Sciatic nerve (tissue), 2 donors: ENCODE measurements around the gene TRIM42. TPM values are rescaled to one million over a fixed set of nuclear protein-coding genes. Genes with fewer than 3 reads are reported as not detected.

ENCODE experiments used
- ATAC-seq: fragments of 200-7000 bp; cut with Tn5 transposase; one replicate; pipeline ENCODE4 v1.9.1; 2020; ENCODE audit warnings: mild to moderate bottlenecking, moderate library complexity
- DNase-seq: peaks from one replicate; pipeline ENCODE4 v3.0.0-alpha.2; 2020; ENCODE audit warnings: low spot score
- intact Hi-C: fragments of 100-400 bp; cut with DNase I; formaldehyde crosslinking; loops from one replicate; pipeline ENCODE4 v1.14.2; 2022
- total RNA-seq: library from RNA; stranded (reverse); fragmentation: NEBNext Ultra II Directional; extraction: Animal tissue kit (Norgen Biotek cat#: 25700); gene quantifications from one replicate; pipeline ENCODE4 v1.2.1, GENCODE V29; 2021
- donor health status: DM: no; HTN: no; CAD: no.
- donor health status: DM: no; HTN: no; CAD: no.

TRIM42 gene
- total RNA-seq, result not detected

- no peak for DNase-seq
- intact Hi-C loops, result no loop called here
- ATAC-seq, result no peak
These were observed at the start of gene TRIM42 for GRCh38 chr3:140677764-140678163. Gene TRIM42, plus strand, starts transcription at chr3:140678064. Its CDS starts 166 bp downstream, at chr3:140678230.

- no peak for ATAC-seq
- intact Hi-C loops, result no loop called here
- DNase-seq, result no peak
These were observed 49.3 kb upstream of the TRIM42 start for GRCh38 chr3:140628606-140629005.

- intact Hi-C loops, result no loop called here
- DNase-seq (no peak), ATAC-seq (no peak)
These were observed 48.3 kb upstream of the TRIM42 start for GRCh38 chr3:140629357-140630137.

- intact Hi-C loops, result no loop called here
- no peak for ATAC-seq
- DNase-seq, result no peak
These were observed 47.5 kb upstream of the TRIM42 start for GRCh38 chr3:140630366-140630765.

- ATAC-seq, result no peak
- no peak for DNase-seq
- intact Hi-C loops, result no loop called here
These were observed 47.0 kb upstream of the TRIM42 start for GRCh38 chr3:140630866-140631265.

GRCh38 chr3:140635276-140635675 lies 42.6 kb upstream of the TRIM42 start:
- intact Hi-C loops, result no loop called here
- no peak for ATAC-seq
- no peak for DNase-seq

GRCh38 chr3:140636406-140637138 lies 41.3 kb upstream of the TRIM42 start:
- DNase-seq (no peak), ATAC-seq (peak; percentile 13)
- intact Hi-C loops, result no loop called here

- ATAC-seq, result no peak
- intact Hi-C loops, result no loop called here
- DNase-seq, result no peak
These were observed 26.6 kb upstream of the TRIM42 start for GRCh38 chr3:140651287-140651686.

GRCh38 chr3:140655678-140656077 lies 22.2 kb upstream of the TRIM42 start:
- intact Hi-C loops, result no loop called here
- DNase-seq (no peak), ATAC-seq (no peak)

- no peak for ATAC-seq
- intact Hi-C loops, result no loop called here
- DNase-seq, result no peak
These were observed 13.8 kb upstream of the TRIM42 start for GRCh38 chr3:140664111-140664510.

GRCh38 chr3:140682586-140682985 lies 4.7 kb downstream of the TRIM42 start:
- DNase-seq (no peak), ATAC-seq (no peak)
- intact Hi-C loops, result no loop called here

GRCh38 chr3:140686128-140686527 lies 8.3 kb downstream of the TRIM42 start:
- intact Hi-C loops, result no loop called here
- DNase-seq, result no peak
- ATAC-seq, result no peak

GRCh38 chr3:140686948-140687347 lies 9.1 kb downstream of the TRIM42 start:
- ATAC-seq (no peak), DNase-seq (no peak)
- intact Hi-C loops, result no loop called here

GRCh38 chr3:140695361-140696061 lies 17.6 kb downstream of the TRIM42 start:
- ATAC-seq, result no peak
- DNase-seq, result no peak
- intact Hi-C loops, result no loop called here

GRCh38 chr3:140699516-140700231 lies 21.8 kb downstream of the TRIM42 start:
- intact Hi-C loops, result no loop called here
- no peak for DNase-seq
- no peak for ATAC-seq

- intact Hi-C loops, result no loop called here
- DNase-seq (no peak), ATAC-seq (no peak)
These were observed 24.4 kb downstream of the TRIM42 start for GRCh38 chr3:140702281-140702680.

- no peak for DNase-seq
- ATAC-seq, result no peak
- intact Hi-C loops, result no loop called here
These were observed 25.6 kb downstream of the TRIM42 start for GRCh38 chr3:140703496-140703895.

- ATAC-seq (no peak), DNase-seq (no peak)
- intact Hi-C loops, result no loop called here
These were observed 26.9 kb downstream of the TRIM42 start for GRCh38 chr3:140704733-140705132.

- intact Hi-C loops, result no loop called here
- ATAC-seq (no peak), DNase-seq (no peak)
These were observed 28.1 kb downstream of the TRIM42 start for GRCh38 chr3:140705954-140706353.
